H7 (cell line): ENCODE results near the gene CDKN2B. TPM values are rescaled to one million over a fixed set of nuclear protein-coding genes. Genes with fewer than 3 reads are reported as not detected.

Experiments used
- DNase-seq: peaks from one replicate; pipeline ENCODE4 v3.0.0; 2012
- H3K27me3 ChIP-seq: 2 replicates; pipeline ENCODE4 v1.6.0; 2011; ENCODE audit warnings: mild to moderate bottlenecking, low read length; ENCODE audit not compliant: control insufficient read depth, insufficient read depth
- H3K36me3 ChIP-seq: replicated peaks from 2 replicates; pipeline ENCODE4 v1.5.1; 2011; ENCODE audit warnings: low read length; ENCODE audit not compliant: control insufficient read depth, insufficient read depth
- H3K4me3 ChIP-seq: 2 replicates; pipeline ENCODE4 v1.5.1; 2011; ENCODE audit warnings: low read depth, mild to moderate bottlenecking, control low read depth, low read length, moderate library complexity; ENCODE audit not compliant: insufficient read depth
- total RNA-seq: library from RNA; depleted of rRNA; stranded (reverse); fragments of >200 nt; shearing (Covaris generic); gene quantifications from 2 replicates; pipeline ENCODE4 v1.2.3, GENCODE V29; 2014; rRNA removed

Gene CDKN2B
- total RNA-seq, 1 experiment from 2014 or later = 0.76 TPM

- Histone ChIP-seq H3K4me3 (no peak overlapping the region), H3K27me3 (peaks cover 11% of the 10 kb centered on the region), H3K36me3 (no peaks in the 10 kb centered on the region)
- no peak for DNase-seq
Measured at GRCh38 chr9:21958833-21959232, 50.3 kb downstream of the CDKN2B start.

Other genes with a start within 250 kb of the CDKN2B start
- 34.0 and 38.3 TPM in 2 replicates for gene MTAP, start 206.7 kb downstream of the CDKN2B start, total RNA-seq
- not detected in 2 replicates for gene CDKN2A, start 14.9 kb downstream of the CDKN2B start, total RNA-seq
- 0.07 TPM in 1 of 2 replicates, not detected in the other for gene CDKN2B-AS1, start 14.5 kb downstream of the CDKN2B start, total RNA-seq